Suprapubic skin (tissue), 4 donors: ENCODE measurements around the gene AGER. TPM values are rescaled to one million over a fixed set of nuclear protein-coding genes. Genes with fewer than 3 reads are reported as not detected.

Experiments used
- DNase-seq, 2 donors: peaks; one replicate each; pipeline ENCODE4 v3.0.0-alpha.2; 2019; ENCODE audit warnings: low spot score in 2 of 2
- H3K27ac ChIP-seq: fragments of 200-600 bp; sonication (generic); one replicate; pipeline ENCODE4 v1.5.1; 2019
- H3K27me3 ChIP-seq: fragments of 200-600 bp; sonication (generic); one replicate; pipeline ENCODE4 v1.5.1; 2019
- H3K36me3 ChIP-seq: fragments of 200-600 bp; sonication (generic); one replicate; pipeline ENCODE4 v1.5.1; 2019
- H3K4me1 ChIP-seq: fragments of 200-600 bp; sonication (generic); one replicate; pipeline ENCODE4 v1.5.1; 2019
- H3K4me3 ChIP-seq: fragments of 200-600 bp; sonication (generic); one replicate; pipeline ENCODE4 v1.5.1; 2019; ENCODE audit warnings: mild to moderate bottlenecking
- H3K9me3 ChIP-seq: fragments of 200-600 bp; sonication (generic); one replicate; pipeline ENCODE4 v1.5.1; 2019
- EP300 ChIP-seq: sonication (generic); formaldehyde crosslinking; IDR thresholded peaks from one replicate; pipeline ENCODE4 v1.6.1; 2017; ENCODE audit warnings: antibody characterized with exemption
- POLR2A ChIP-seq, 2 donors: fragments of 450-650 bp; IDR thresholded peaks; one replicate each; pipeline ENCODE4 v1.6.1; 2017; ENCODE audit warnings: antibody characterized with exemption in 2 of 2, mild to moderate bottlenecking in 2 of 2, moderate library complexity in 2 of 2
- POLR2AphosphoS5 ChIP-seq, 3 donors: sonication (generic); formaldehyde crosslinking; IDR thresholded peaks; one replicate each; pipeline ENCODE4 v1.6.1; 2017; ENCODE audit warnings: antibody characterized with exemption in 3 of 3
- WGBS: methylation state at CpG from one replicate; pipeline ENCODE4 v1.1.5; 2018; 5-methylcytosine and 5-hydroxymethylcytosine counted together
- total RNA-seq, 4 donors: library from RNA; depleted of rRNA; stranded (reverse); fragments of >200 nt; gene quantifications; one replicate each; pipeline ENCODE4 v1.1.0, GENCODE V29; 2016
- TF ChIP-seq, protein P1 (sequence below), 2 donors: fragments of 200-600 bp in 1 of 2; fragments of 450-650 bp in 1 of 2; sonication (generic) in 1 of 2; IDR thresholded peaks; one replicate each; pipeline ENCODE4 v1.5.1; 2016 to 2019; ENCODE audit warnings: antibody characterized with exemption in 2 of 2, mild to moderate bottlenecking in 1 of 2, moderate library complexity in 1 of 2

Gene AGER
- total RNA-seq, 4 donors from 2014 or later, result 1.5 to 9.9 (median 4.8) TPM; not detected in 1

DNA sequence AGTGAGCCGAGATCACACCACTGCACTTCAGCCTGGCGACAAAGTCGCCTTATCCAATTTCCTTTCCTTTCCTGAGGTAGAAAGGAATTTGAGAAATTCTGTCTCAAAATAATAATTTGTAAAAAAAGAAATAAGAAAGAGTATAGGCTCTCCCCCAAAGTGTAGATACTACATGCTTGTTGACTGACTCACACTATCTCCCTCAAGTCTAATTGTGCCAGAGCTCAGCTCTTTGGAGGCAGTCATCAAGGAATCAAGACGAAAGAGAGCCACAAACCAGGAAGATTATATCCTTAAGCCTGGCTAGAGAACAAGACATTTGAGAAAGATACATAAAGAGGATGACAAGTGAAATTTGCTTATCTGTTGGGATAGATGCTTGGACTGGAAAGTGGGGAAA, 50.3 kb downstream of the AGER start:
- no peak overlapping the region for H3K4me3 ChIP-seq
- no peaks in the 10 kb centered on the region for H3K36me3 ChIP-seq
- WGBS, result 83% methylated on average over 4 of the region's 4 CpGs
- peaks cover 14% of the 10 kb centered on the region for H3K4me1 ChIP-seq
- H3K27me3 ChIP-seq, result no peaks in the 10 kb centered on the region
- TF ChIP-seq POLR2AphosphoS5 (IDR thresholded peaks at IDR 0.05), result no peak
- H3K27ac ChIP-seq, result no peak overlapping the region
- H3K9me3 ChIP-seq, result no peaks in the 10 kb centered on the region
- DNase-seq, result no peak

DNA sequence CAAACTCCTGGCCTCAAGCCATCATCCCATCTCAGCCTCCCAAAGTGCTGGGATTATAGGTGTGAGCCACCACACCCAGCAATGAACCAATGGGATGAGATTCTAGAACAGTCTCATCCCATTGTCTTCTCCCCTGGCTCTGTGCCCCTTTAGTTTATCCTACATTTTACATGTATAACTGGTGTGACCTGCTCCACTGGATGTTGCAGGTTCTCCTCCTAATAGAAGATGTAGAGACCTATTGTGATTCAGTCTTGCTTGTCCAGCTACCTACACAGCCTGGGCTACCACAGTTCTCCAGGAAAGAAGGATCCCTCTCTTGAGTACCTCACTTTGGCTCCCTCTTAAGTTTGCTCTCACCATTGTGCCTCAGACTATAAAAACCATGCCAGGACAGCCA, 51.9 kb downstream of the AGER start:
- H3K4me3 ChIP-seq, result no peak overlapping the region
- no peaks in the 10 kb centered on the region for H3K36me3 ChIP-seq
- TF ChIP-seq, protein P1, sequence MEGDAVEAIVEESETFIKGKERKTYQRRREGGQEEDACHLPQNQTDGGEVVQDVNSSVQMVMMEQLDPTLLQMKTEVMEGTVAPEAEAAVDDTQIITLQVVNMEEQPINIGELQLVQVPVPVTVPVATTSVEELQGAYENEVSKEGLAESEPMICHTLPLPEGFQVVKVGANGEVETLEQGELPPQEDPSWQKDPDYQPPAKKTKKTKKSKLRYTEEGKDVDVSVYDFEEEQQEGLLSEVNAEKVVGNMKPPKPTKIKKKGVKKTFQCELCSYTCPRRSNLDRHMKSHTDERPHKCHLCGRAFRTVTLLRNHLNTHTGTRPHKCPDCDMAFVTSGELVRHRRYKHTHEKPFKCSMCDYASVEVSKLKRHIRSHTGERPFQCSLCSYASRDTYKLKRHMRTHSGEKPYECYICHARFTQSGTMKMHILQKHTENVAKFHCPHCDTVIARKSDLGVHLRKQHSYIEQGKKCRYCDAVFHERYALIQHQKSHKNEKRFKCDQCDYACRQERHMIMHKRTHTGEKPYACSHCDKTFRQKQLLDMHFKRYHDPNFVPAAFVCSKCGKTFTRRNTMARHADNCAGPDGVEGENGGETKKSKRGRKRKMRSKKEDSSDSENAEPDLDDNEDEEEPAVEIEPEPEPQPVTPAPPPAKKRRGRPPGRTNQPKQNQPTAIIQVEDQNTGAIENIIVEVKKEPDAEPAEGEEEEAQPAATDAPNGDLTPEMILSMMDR (IDR thresholded peaks at IDR 0.05), result no peak
- TF ChIP-seq POLR2A (IDR thresholded peaks at IDR 0.05), result no peak
- no peak for TF ChIP-seq POLR2AphosphoS5 (IDR thresholded peaks at IDR 0.05)
- no peak for TF ChIP-seq EP300
- peaks cover 27% of the 10 kb centered on the region for H3K4me1 ChIP-seq
- peak in 1 of 2 donors; percentile 32 for DNase-seq
- no peaks in the 10 kb centered on the region for H3K9me3 ChIP-seq
- peak overlapping the region; percentile 69 for H3K27ac ChIP-seq
- H3K27me3 ChIP-seq, result no peaks in the 10 kb centered on the region

DNA sequence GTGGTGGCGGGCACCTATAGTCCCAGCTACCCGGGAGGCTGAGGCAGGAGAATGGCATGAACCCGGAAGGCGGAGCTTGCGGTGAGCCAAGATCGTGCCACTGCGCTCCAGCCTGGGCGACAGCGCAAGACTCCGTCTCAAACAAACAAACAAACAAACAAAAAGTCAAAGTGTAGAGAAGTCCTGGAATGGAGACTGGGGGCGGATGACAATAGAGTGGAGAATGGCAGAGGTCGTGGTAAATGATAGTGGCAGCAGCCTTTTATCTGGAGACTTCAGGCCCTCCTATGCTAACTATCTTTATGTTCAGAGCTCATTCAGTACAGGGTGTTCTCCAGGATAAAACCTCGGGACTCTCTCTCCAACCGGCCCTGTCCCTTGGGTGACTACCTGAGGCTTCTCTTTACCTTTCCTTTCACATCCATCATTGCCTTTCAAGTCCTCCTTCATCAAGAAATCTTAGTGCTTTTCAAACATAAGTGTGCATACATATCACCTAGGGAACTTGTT, 52.6 kb downstream of the AGER start:
- Histone ChIP-seq H3K27ac (peak overlapping the region; percentile 32), H3K4me3 (no peak overlapping the region), H3K4me1 (peaks cover 33% of the 10 kb centered on the region), H3K27me3 (no peaks in the 10 kb centered on the region), H3K9me3 (no peaks in the 10 kb centered on the region), H3K36me3 (peaks cover 3% of the 10 kb centered on the region)
- TF ChIP-seq EP300 (no peak), POLR2AphosphoS5 (IDR thresholded peaks at IDR 0.05) (no peak), POLR2A (IDR thresholded peaks at IDR 0.05) (no peak)
- TF ChIP-seq, protein P1 (IDR thresholded peaks at IDR 0.05), result no peak
- WGBS, result 89% methylated on average over 14 of the region's 14 CpGs
- DNase-seq, result no peak

Other genes with a start within 250 kb of the AGER start
- 1 to 10 TPM; 3.7 to 6.8 (median 5.1) TPM for gene CFB, start 238.2 kb downstream of the AGER start, total RNA-seq
- 10 to 100 TPM; 56.7 to 72.1 (median 65.8) TPM for gene NELFE, start 225.3 kb downstream of the AGER start, total RNA-seq
- gene SKIC2, start 225.1 kb downstream of the AGER start, total RNA-seq, result 10 to 100 TPM; 31.3 to 60.4 (median 49.3) TPM
- 10 to 100 TPM; 13.1 to 25.3 (median 16.4) TPM for gene DXO, start 212.1 kb downstream of the AGER start, total RNA-seq
- 10 to 100 TPM in 1 of 4 donors, 1 to 10 TPM in 3; 4.0 to 10.2 (median 5.3) TPM for gene C4A, start 202.2 kb downstream of the AGER start, total RNA-seq
- gene C4B, start 169.5 kb downstream of the AGER start, total RNA-seq, result 1 to 10 TPM; 1.3 to 9.4 (median 5.1) TPM
- gene CYP21A2, start 145.8 kb downstream of the AGER start, total RNA-seq, result 1 to 10 TPM in 1 of 4 donors, under 1 TPM in 1, not detected in 2; 0.39 to 2.3 TPM
- gene TNXB, start 74.9 kb downstream of the AGER start, total RNA-seq, result 10 to 100 TPM; 25.7 to 52.5 (median 40.2) TPM
- gene ATF6B, start 56.0 kb downstream of the AGER start, total RNA-seq, result 100 to 1,000 TPM in 1 of 4 donors, 10 to 100 TPM in 3; 55.8 to 161 (median 74.0) TPM
- gene FKBPL, start 54.0 kb downstream of the AGER start, total RNA-seq, result 10 to 100 TPM in 1 of 4 donors, 1 to 10 TPM in 3; 3.5 to 10.6 (median 5.6) TPM
- gene PRRT1, start 32.3 kb downstream of the AGER start, total RNA-seq, result 1 to 10 TPM in 1 of 4 donors, under 1 TPM in 3; 0.42 to 2.1 (median 0.45) TPM
- gene PPT2, start 30.1 kb downstream of the AGER start, total RNA-seq, result 100 to 1,000 TPM in 1 of 4 donors, 10 to 100 TPM in 3; 42.8 to 183 (median 72.2) TPM
- gene EGFL8, start 19.7 kb downstream of the AGER start, total RNA-seq, result 10 to 100 TPM in 3 of 4 donors, 1 to 10 TPM in 1; 7.3 to 66.5 (median 15.4) TPM
- 10 to 100 TPM; 30.4 to 68.9 (median 42.6) TPM for gene AGPAT1, start 8.2 kb downstream of the AGER start, total RNA-seq
- gene RNF5, start 5.8 kb downstream of the AGER start, total RNA-seq, result 10 to 100 TPM; 55.7 to 73.0 (median 63.4) TPM
- gene PBX2, start 5.9 kb upstream of the AGER start, total RNA-seq, result 10 to 100 TPM; 51.0 to 84.7 (median 63.8) TPM
- gene GPSM3, start 8.4 kb upstream of the AGER start, total RNA-seq, result 1 to 10 TPM; 4.8 to 5.5 (median 5.1) TPM
- gene NOTCH4, start 39.8 kb upstream of the AGER start, total RNA-seq, result 10 to 100 TPM in 2 of 4 donors, 1 to 10 TPM in 2; 5.3 to 22.0 (median 10.2) TPM
- not detected for gene TSBP1, start 187.7 kb upstream of the AGER start, total RNA-seq
- not detected for gene BTNL2, start 222.9 kb upstream of the AGER start, total RNA-seq